Subcutaneous abdominal adipose tissue (tissue), 5 donors: ENCODE results near the gene CZIB.
"Not testable (repeated sequence)": the region's sequence is repeated elsewhere in the genome, so short reads cannot be mapped to it uniquely, and the experiment has no call there.

Source experiments
- H3K27ac ChIP-seq: one replicate; pipeline ENCODE4 v1.7.0; 2013; ENCODE audit warnings: low read depth, mild to moderate bottlenecking, inconsistent platforms, low read length, moderate library complexity
- H3K27me3 ChIP-seq, 5 donors: one replicate each; pipeline ENCODE4 v1.7.0; 2013; ENCODE audit warnings: low read length in 5 of 5, inconsistent platforms in 1 of 5; ENCODE audit not compliant: control insufficient read depth in 5 of 5, insufficient read depth in 4 of 5
- H3K36me3 ChIP-seq, 5 donors: one replicate each; pipeline ENCODE4 v1.7.0; 2013; ENCODE audit warnings: low read length in 5 of 5; ENCODE audit not compliant: control insufficient read depth in 5 of 5, insufficient read depth in 5 of 5
- H3K4me1 ChIP-seq, 5 donors: one replicate each; pipeline ENCODE4 v1.7.0; 2013; ENCODE audit warnings: low read length in 5 of 5, mild to moderate bottlenecking in 3 of 5, moderate library complexity in 1 of 5; ENCODE audit not compliant: control insufficient read depth in 5 of 5, insufficient read depth in 5 of 5
- H3K4me3 ChIP-seq, 5 donors: one replicate each; pipeline ENCODE4 v1.7.0; 2013; ENCODE audit warnings: low read length in 5 of 5, low read depth in 1 of 5
- H3K9ac ChIP-seq, 5 donors: one replicate each; pipeline ENCODE4 v1.7.0; 2013; ENCODE audit warnings: low read length in 5 of 5, mild to moderate bottlenecking in 4 of 5, moderate library complexity in 3 of 5
- H3K9me3 ChIP-seq, 5 donors: one replicate each; pipeline ENCODE4 v1.7.0; 2013; ENCODE audit warnings: low read length in 5 of 5; ENCODE audit not compliant: control insufficient read depth in 5 of 5
- donor health status: healthy.
- donor health status: healthy.
- donor health status: healthy.
- donor health status: healthy.
- donor health status: healthy.

Gene CZIB

GRCh38 chr1:53207726-53208125 is 12.7 kb downstream of the CZIB start:
- H3K9ac ChIP-seq: peak overlapping the region in 1 of 5 donors; percentile 11
- H3K9me3 ChIP-seq: peaks cover 0 to 4% (median 0%) of the 10 kb centered on the region in 5 donors
- H3K27ac ChIP-seq: peak overlapping the region; percentile 64
- H3K27me3 ChIP-seq: no peaks in the 10 kb centered on the region
- H3K36me3 ChIP-seq: peaks cover 23 to 72% (median 47%) of the 10 kb centered on the region in 5 donors
- H3K4me1 ChIP-seq: peaks cover 0 to 19% (median 14%) of the 10 kb centered on the region in 5 donors
- H3K4me3 ChIP-seq: no peak overlapping the region

- Histone ChIP-seq H3K27ac (no peak overlapping the region), H3K9me3 (peaks cover 0 to 4% (median 0%) of the 10 kb centered on the region in 5 donors), H3K4me1 (peaks cover 0 to 19% (median 14%) of the 10 kb centered on the region in 5 donors), H3K27me3 (no peaks in the 10 kb centered on the region), H3K4me3 (no peak overlapping the region), H3K36me3 (peaks cover 28 to 76% (median 49%) of the 10 kb centered on the region in 5 donors), H3K9ac (no peak overlapping the region)
Measured at GRCh38 chr1:53206735-53207379, 13.6 kb downstream of the CZIB start.

GRCh38 chr1:53206083-53206685 is 14.2 kb downstream of the CZIB start:
- not testable (repeated sequence) for H3K27ac ChIP-seq, H3K4me3 ChIP-seq, H3K9me3 ChIP-seq, H3K27me3 ChIP-seq, H3K9ac ChIP-seq
- peaks cover 0 to 19% (median 14%) of the 10 kb centered on the region in 5 donors for H3K4me1 ChIP-seq
- H3K36me3 ChIP-seq: peaks cover 34 to 75% (median 51%) of the 10 kb centered on the region in 5 donors

GRCh38 chr1:53205496-53205895 is 14.9 kb downstream of the CZIB start:
- H3K9ac ChIP-seq, H3K9me3 ChIP-seq, H3K4me3 ChIP-seq, H3K27me3 ChIP-seq, H3K27ac ChIP-seq: not testable (repeated sequence)
- peaks cover 0 to 19% (median 14%) of the 10 kb centered on the region in 5 donors for H3K4me1 ChIP-seq
- peaks cover 34 to 75% (median 49%) of the 10 kb centered on the region in 5 donors for H3K36me3 ChIP-seq

GRCh38 chr1:53203466-53203865 is 17.0 kb downstream of the CZIB start:
- H3K27ac ChIP-seq: no peak overlapping the region
- H3K4me1 ChIP-seq: peaks cover 0 to 18% (median 15%) of the 10 kb centered on the region in 5 donors
- H3K4me3 ChIP-seq: no peak overlapping the region
- H3K9ac ChIP-seq: no peak overlapping the region
- peaks cover 0 to 4% (median 0%) of the 10 kb centered on the region in 5 donors for H3K9me3 ChIP-seq
- H3K36me3 ChIP-seq: peaks cover 29 to 56% (median 35%) of the 10 kb centered on the region in 5 donors
- no peaks in the 10 kb centered on the region for H3K27me3 ChIP-seq

GRCh38 chr1:53198241-53198651 is 22.2 kb downstream of the CZIB start:
- H3K36me3 ChIP-seq: peaks cover 19 to 27% (median 21%) of the 10 kb centered on the region in 5 donors
- peak overlapping the region; percentile 95 to 99 (median 97) for H3K9ac ChIP-seq
- H3K9me3 ChIP-seq: no peaks in the 10 kb centered on the region
- H3K4me1 ChIP-seq: peaks cover 10 to 34% (median 33%) of the 10 kb centered on the region in 5 donors
- H3K27me3 ChIP-seq: no peaks in the 10 kb centered on the region
- H3K4me3 ChIP-seq: peak overlapping the region in 3 of 5 donors; percentile 89 to 90 (median 90)
- H3K27ac ChIP-seq: peak overlapping the region; percentile 96

- H3K27ac ChIP-seq: peak overlapping the region; percentile 96
- peak overlapping the region; percentile 95 to 99 (median 97) for H3K9ac ChIP-seq
- H3K4me1 ChIP-seq: peaks cover 10 to 34% (median 33%) of the 10 kb centered on the region in 5 donors
- H3K4me3 ChIP-seq: peak overlapping the region; percentile 82 to 90 (median 89)
- peaks cover 12 to 20% (median 14%) of the 10 kb centered on the region in 5 donors for H3K36me3 ChIP-seq
- no peaks in the 10 kb centered on the region for H3K9me3 ChIP-seq
- no peaks in the 10 kb centered on the region for H3K27me3 ChIP-seq
Measured at GRCh38 chr1:53197291-53198200, 22.9 kb downstream of the CZIB start.

GRCh38 chr1:53196485-53197290 is 23.7 kb downstream of the CZIB start, which contains the start of gene CPT2:
TSS of gene CPT2 (plus strand) at chr1:53196824. CDS start at chr1:53196944, 120 bp downstream.
- Histone ChIP-seq H3K27ac (peak within 1 kb of the TSS; percentile 96), H3K4me1 (peaks cover 10 to 34% (median 33%) of the 10 kb centered on the region in 5 donors), H3K4me3 (peak within 1 kb of the TSS; percentile 82 to 90 (median 89))

GRCh38 chr1:53196017-53196484 is 24.4 kb downstream of the CZIB start:
- peaks cover 10 to 34% (median 33%) of the 10 kb centered on the region in 5 donors for H3K4me1 ChIP-seq
- H3K4me3 ChIP-seq: peak overlapping the region; percentile 33 to 90 (median 82)
- H3K9ac ChIP-seq: peak overlapping the region in 4 of 5 donors; percentile 0 to 97 (median 42)

More at GRCh38 chr1:53196485-53197290, 23.7 kb downstream of the CZIB start, which contains the start of gene CPT2:
- Histone ChIP-seq H3K9ac (peak within 1 kb of the TSS; percentile 95 to 99 (median 97)), H3K27me3 (no peaks in the 10 kb centered on the region), H3K36me3 (peaks cover 4 to 12% (median 8%) of the 10 kb centered on the region in 5 donors), H3K9me3 (no peaks in the 10 kb centered on the region)

More at GRCh38 chr1:53196017-53196484, 24.4 kb downstream of the CZIB start:
- no peaks in the 10 kb centered on the region for H3K27me3 ChIP-seq
- peaks cover 0 to 6% (median 3%) of the 10 kb centered on the region in 5 donors for H3K36me3 ChIP-seq
- H3K9me3 ChIP-seq: no peaks in the 10 kb centered on the region
- peak overlapping the region; percentile 96 for H3K27ac ChIP-seq
